ENCODE data around the gene RNASEL.
"Not testable (repeated sequence)": the region's sequence is repeated elsewhere in the genome, so short reads cannot be mapped to it uniquely, and the experiment has no call there.

The RNASEL gene

DNA sequence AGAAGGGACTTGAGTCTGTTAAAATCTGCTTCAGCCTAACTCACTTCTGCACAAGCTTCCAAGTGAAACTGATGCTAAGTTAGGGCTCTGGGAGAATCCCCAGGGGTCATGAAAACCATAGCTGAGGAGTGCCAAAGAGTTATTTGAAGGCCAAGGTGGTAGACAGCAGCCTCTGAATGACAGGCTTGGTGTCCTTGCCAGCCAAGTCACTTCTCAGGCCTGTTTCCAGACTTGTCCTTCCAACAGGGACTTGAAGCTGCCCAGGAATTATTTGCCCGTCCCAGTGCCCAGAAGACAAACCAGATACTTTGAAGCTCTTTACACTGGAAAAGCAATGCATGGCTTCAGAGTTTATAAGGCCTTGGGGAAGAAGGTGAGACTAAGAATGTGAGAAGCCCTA is 33.6 kb downstream of the RNASEL start:
- no peak for FAIRE-seq

DNA sequence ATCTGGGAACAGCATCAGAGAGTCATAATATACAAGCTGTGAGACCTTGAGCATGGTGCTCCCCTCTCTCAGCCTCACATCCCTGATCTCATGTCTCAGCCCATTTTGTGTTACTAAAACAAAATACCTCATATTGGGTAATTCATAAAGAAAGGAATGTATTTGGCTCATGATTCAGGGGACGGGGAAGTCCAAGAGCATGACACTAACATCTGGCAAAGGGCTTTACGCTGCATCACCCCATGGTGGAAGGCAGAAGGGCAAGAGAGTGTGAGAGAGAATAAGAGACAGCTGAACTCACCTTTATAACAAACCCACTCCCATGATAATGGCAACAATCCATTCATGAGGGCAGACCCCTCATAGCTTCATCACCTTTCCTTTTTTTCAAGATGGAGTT is 36.5 kb downstream of the RNASEL start:
- FAIRE-seq = no peak

DNA sequence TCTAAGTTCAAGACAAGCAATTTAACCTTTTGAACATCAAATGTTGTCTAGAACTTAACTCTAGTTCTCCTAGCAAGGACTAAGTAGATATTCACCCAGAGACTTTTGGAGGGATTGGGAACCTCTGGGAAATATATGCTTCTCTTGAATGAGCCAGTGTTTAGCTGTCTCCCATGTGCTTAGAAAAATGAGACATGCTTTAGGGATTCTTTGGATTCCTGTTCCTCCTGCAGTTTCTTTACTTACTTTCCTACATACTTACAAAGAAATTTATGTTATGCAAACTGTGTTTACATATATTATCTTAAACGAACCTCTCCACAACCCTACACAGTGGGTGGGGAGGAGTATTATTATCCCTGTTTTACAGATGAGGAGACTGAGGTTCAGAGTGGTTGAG is 39.2 kb downstream of the RNASEL start:
- FAIRE-seq = no peak

DNA sequence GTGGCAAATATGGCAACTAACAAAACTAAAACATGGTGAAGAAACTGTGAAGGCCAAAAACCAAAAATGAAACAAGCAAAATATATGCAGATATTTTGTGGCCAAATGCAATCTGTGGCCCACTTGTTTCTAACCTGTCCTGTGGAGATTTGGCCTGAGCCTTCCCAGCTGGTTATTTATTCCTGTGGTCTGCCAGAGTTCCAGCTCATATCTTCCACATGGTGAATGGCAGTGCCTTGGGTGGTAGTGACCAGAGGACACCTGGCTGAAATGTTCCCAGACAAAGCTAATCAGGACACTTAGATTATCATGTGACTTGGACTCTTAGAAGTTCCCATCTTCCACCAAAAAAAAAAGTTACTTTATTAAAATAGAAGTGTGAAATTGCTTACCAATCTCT is 39.7 kb downstream of the RNASEL start:
- FAIRE-seq = no peak

DNA sequence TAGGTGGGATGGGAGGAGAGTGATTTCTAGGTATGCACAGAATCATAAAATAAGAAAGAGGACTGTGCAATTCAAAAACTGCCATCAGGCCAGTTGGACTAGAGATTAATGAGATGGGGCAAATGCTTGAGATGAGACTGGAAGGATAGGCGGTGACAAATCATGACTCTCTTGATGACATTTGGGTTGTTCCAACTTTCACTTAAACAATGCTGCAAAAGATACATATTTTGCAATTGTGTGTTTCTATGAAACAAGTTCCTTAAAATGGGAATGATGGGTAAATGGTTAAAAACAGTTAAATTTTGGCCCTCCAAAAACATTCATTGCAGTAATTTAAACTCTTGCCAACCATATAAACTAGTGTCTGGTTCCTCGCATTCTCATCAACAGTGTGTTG is 55.2 kb downstream of the RNASEL start:
- FAIRE-seq = no peak

DNA sequence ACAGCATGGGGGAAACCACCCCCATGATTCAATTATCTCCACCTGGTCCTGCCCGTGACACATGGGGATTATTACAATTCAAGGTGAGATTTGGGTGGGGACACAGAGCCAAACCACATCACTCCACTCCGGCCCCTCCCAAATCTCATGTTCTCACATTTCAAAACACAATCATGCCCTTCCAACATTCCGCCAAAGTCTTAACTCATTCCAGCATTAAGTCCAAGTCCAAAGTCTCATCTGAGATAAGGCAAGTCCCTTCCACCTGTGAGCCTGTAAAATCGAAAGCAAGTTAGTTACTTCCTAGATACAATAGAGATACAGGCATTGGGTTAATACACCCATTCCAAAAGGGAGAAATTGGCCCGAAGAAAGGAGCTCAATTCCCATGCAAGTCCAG is 60.9 kb downstream of the RNASEL start:
- not testable (repeated sequence) for FAIRE-seq

DNA sequence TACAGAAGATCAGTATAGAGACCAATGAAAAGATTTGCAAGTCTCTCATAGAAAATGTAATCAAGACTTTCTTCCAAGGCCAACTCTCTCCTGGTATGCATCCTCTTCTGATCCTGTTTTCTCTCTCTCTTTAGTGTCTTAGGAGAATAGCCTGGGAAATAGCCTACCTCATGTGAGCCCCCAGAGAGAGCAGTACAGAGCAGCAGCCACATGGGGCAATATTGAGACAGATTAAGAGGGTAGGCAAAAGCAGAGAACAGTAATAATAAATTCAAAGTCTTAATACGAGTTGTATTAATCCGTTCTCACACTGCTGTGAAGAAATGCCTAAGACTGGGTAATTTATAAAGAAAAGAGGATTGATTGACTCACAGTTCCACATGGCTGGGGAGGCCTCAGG is 61.4 kb downstream of the RNASEL start:
- no peak for FAIRE-seq

DNA sequence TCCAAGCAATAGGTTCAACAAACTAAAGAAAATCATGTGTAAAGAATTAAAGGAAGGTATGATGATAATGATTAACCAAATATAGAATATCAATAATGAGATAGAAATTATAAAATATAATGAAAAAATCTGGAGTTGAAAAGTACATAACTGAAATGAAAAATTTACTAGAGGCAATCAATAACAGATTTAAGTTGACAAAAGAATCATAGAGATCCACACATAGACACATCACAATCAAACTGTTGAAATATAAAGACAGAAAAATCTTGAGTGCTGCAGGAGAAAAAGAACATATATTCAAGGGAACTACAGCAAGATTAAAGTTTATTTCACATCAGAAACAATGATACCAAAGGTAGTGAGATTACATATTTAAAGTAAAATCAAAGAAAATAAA is 63.7 kb downstream of the RNASEL start:
- no peak for FAIRE-seq
